Glutamatergic neuron (in vitro differentiated cells): ENCODE results near the gene HYAL4. TPM values are rescaled to one million over a fixed set of nuclear protein-coding genes. Genes with fewer than 3 reads are reported as not detected.

Source experiments
- DNase-seq: peaks from one replicate; pipeline ENCODE4 v3.0.0; 2022
- H3K27ac Mint-ChIP-seq: one replicate; pipeline ENCODE4 v1.8.0; 2020; ENCODE audit warnings: mild to moderate bottlenecking, mixed read lengths, inconsistent platforms; ENCODE audit not compliant: unreplicated experiment
- H3K27me3 Mint-ChIP-seq: one replicate; pipeline ENCODE4 v1.8.0; 2020; ENCODE audit warnings: mild to moderate bottlenecking, moderate library complexity, mixed read lengths, inconsistent platforms; ENCODE audit not compliant: unreplicated experiment
- H3K36me3 Mint-ChIP-seq: one replicate; pipeline ENCODE4 v1.8.0; 2020; ENCODE audit warnings: mild to moderate bottlenecking, mixed read lengths, inconsistent platforms; ENCODE audit not compliant: unreplicated experiment
- H3K4me1 Mint-ChIP-seq: one replicate; pipeline ENCODE4 v1.8.0; 2020; ENCODE audit warnings: mild to moderate bottlenecking, low read depth, mixed read lengths, inconsistent platforms; ENCODE audit not compliant: unreplicated experiment
- H3K4me3 Mint-ChIP-seq: one replicate; pipeline ENCODE4 v1.8.0; 2020; ENCODE audit warnings: mild to moderate bottlenecking, mixed read lengths, inconsistent platforms; ENCODE audit not compliant: unreplicated experiment
- H3K9me3 Mint-ChIP-seq: one replicate; pipeline ENCODE4 v1.8.0; 2020; ENCODE audit warnings: mild to moderate bottlenecking, moderate library complexity, mixed read lengths, inconsistent platforms; ENCODE audit not compliant: unreplicated experiment
- CTCF ChIP-seq: fragments of 200-600 bp; sonication (generic); IDR thresholded peaks from one replicate; pipeline ENCODE4 v1.5.0; 2021; ENCODE audit not compliant: partially characterized antibody, unreplicated experiment
- total RNA-seq: library from RNA; stranded (reverse); fragmentation: NEBNext Ultra II Directional; extraction: Animal tissue kit (Norgen Biotek cat#: 25700); gene quantifications from one replicate; pipeline ENCODE4 v1.2.1, GENCODE V29; 2021; ENCODE audit not compliant: unreplicated experiment

Gene HYAL4
- total RNA-seq, 1 donor from 2014 or later = not detected

DNA sequence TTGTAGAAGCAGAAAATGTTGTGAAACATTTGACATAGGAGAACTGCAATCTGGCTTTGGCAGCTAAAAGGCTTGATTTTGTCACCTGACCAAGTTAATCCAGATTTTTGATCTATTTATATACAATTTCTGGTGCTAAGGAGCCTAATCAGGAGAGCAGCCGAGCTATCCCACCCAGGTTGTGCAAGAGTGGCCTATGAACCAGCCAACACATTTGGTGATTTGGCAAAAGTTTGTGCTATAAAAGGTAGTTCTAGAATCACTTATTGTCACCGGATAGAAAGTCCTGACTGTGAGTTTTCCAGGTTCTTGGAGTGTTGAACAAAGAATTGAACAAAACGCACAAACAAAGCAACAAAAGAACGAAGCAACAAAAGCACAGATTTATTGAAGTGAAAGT lies 78.6 kb downstream of the HYAL4 start:
- H3K4me3 Mint-ChIP-seq = no peak overlapping the region
- H3K9me3 Mint-ChIP-seq = peaks cover 2% of the 10 kb centered on the region
- no peak overlapping the region for H3K27ac Mint-ChIP-seq

GRCh38 chr7:123924941-123925340 lies 80.0 kb downstream of the HYAL4 start, which contains the start of gene SPAM1:
Gene SPAM1 (plus strand): TSS chr7:123925241. CDS start chr7:123953571, 28,330 bp downstream.
- Mint-ChIP-seq H3K4me1 (no peaks in the 10 kb centered on the region), H3K27ac (no peak within 1 kb of the TSS)
- TF ChIP-seq CTCF = no peak

More for the DNA sequence above, 78.6 kb downstream of the HYAL4 start:
- no peak for DNase-seq
- Mint-ChIP-seq H3K36me3 (no peaks in the 10 kb centered on the region), H3K4me1 (no peaks in the 10 kb centered on the region), H3K27me3 (no peaks in the 10 kb centered on the region)
- no peak for TF ChIP-seq CTCF

More at GRCh38 chr7:123924941-123925340, 80.0 kb downstream of the HYAL4 start, which contains the start of gene SPAM1:
- H3K27me3 Mint-ChIP-seq = no peaks in the 10 kb centered on the region
- H3K9me3 Mint-ChIP-seq = peaks cover 2% of the 10 kb centered on the region
- DNase-seq = no peak
- no peaks in the 10 kb centered on the region for H3K36me3 Mint-ChIP-seq
- H3K4me3 Mint-ChIP-seq = no peak within 1 kb of the TSS

Other genes starting within 250 kb of the HYAL4 start
- not detected for gene ASB15, start 243.3 kb upstream of the HYAL4 start, total RNA-seq
- gene LMOD2, start 189.3 kb upstream of the HYAL4 start, total RNA-seq = not detected
- gene WASL, start 96.2 kb upstream of the HYAL4 start, total RNA-seq = 33.0 TPM
- gene SPAM1, start 80.1 kb downstream of the HYAL4 start, total RNA-seq = not detected
- gene TMEM229A, start 187.9 kb downstream of the HYAL4 start, total RNA-seq = not detected